M059J (cell line): ENCODE results near the gene ST6GALNAC3. TPM values are rescaled to one million over a fixed set of nuclear protein-coding genes. Genes with fewer than 3 reads are reported as not detected.

ENCODE experiments used
- total RNA-seq: library from RNA; depleted of rRNA; stranded (reverse); fragments of >200 nt; shearing (Covaris generic); gene quantifications from 2 replicates; pipeline ENCODE4 v1.2.3, GENCODE V29; 2014; rRNA removed

The ST6GALNAC3 gene
- total RNA-seq, 1 experiment from 2014 or later, result 0.05 TPM

Other genes with a start within 250 kb of the ST6GALNAC3 start
- gene ASB17, start 142.3 kb upstream of the ST6GALNAC3 start, total RNA-seq, result not detected in 2 replicates